K562 (cell line): ENCODE data around the gene IPO13. TPM values are rescaled to one million over a fixed set of nuclear protein-coding genes. Genes with fewer than 3 reads are reported as not detected.

ENCODE experiments used
- ATAC-seq: fragments of 200-7000 bp; cut with Tn5 transposase; 3 replicates; pipeline ENCODE4 v1.9.1; 2020; ENCODE audit warnings: moderate library complexity
- BruUV-seq: library from RNA; stranded (reverse); fragments of 400-500 nt; replicated peaks from 2 replicates; lab custom pipeline; 2021; lab: Mats Ljungman, UMichigan
- CTCF ChIA-PET: fragments of 300-600 bp; formaldehyde crosslinking; extraction: SDS; loops from one replicate; lab custom pipeline; 2021; ENCODE audit warnings: low intra/inter-chr PET ratio; lab: Yijun Ruan, JAX
- POLR2A ChIA-PET: fragments of 300-600, 350-650 bp; sonication (Branson Sonifier 250); formaldehyde crosslinking; extraction: SDS; loops from one replicate; lab custom pipeline; 2021; ENCODE audit warnings: antibody characterized with exemption, inconsistent platforms; lab: Yijun Ruan, JAX
- DNase-seq, 4 experiments: peaks; one replicate each; pipeline versions ENCODE4 v3.0.0 to v3.0.0-alpha.2; 2011 to 2018; ENCODE audit warnings: low spot score in 3 of 4, mixed read lengths in 3 of 4; ENCODE audit errors: extremely low read depth in 1 of 4
- FAIRE-seq: peaks from 2 replicates; lab custom pipeline; 2011; peaks lifted over from hg19 to GRCh38; lab: Jason Lieb, UNC
- H2AFZ ChIP-seq: 2 replicates; pipeline ENCODE4 v1.6.0; 2011; ENCODE audit warnings: low read depth, low read length, control low read depth, inconsistent platforms
- H3K27ac ChIP-seq: fragments of 200-600 bp; 3 replicates; pipeline ENCODE4 v1.8.0; 2011; ENCODE audit warnings: low read depth, mild to moderate bottlenecking, control low read depth, inconsistent platforms, low read length, moderate library complexity, mixed read lengths; ENCODE audit errors: extremely low read depth
- H3K27me3 ChIP-seq, 2 experiments: fragments of 300-600 bp in 1 of 2; 2 replicates in 1 of 2; 3 replicates in 1 of 2; pipeline versions ENCODE4 v1.6.0 to v1.8.0; 2011; ENCODE audit warnings: inconsistent platforms in 2 of 2, low read length in 2 of 2, mild to moderate bottlenecking in 1 of 2, mixed read lengths in 1 of 2, moderate library complexity in 1 of 2; ENCODE audit not compliant: control insufficient read depth in 2 of 2, insufficient read depth in 2 of 2
- H3K36me3 ChIP-seq: fragments of 300-600 bp; 3 replicates; pipeline ENCODE4 v1.8.0; 2011; ENCODE audit warnings: mild to moderate bottlenecking, low read length, inconsistent platforms; ENCODE audit not compliant: control insufficient read depth, insufficient read depth
- H3K4me1 ChIP-seq, 2 experiments: fragments of 200-600 bp in 1 of 2; replicated peaks in 1 of 2; 2 replicates in 1 of 2; 3 replicates in 1 of 2; pipeline versions ENCODE4 v1.5.1 to v1.8.0; 2011; ENCODE audit warnings: inconsistent platforms in 2 of 2, low read length in 2 of 2, mild to moderate bottlenecking in 1 of 2, mixed read lengths in 1 of 2, moderate library complexity in 1 of 2; ENCODE audit not compliant: control insufficient read depth in 2 of 2, insufficient read depth in 2 of 2
- H3K4me2 ChIP-seq: 2 replicates; pipeline ENCODE4 v1.6.1; 2011; ENCODE audit warnings: low read length, control low read depth, inconsistent platforms, mixed read lengths; ENCODE audit not compliant: insufficient read depth
- H3K4me3 ChIP-seq: fragments of 200-600 bp; sonication (generic), shearing (Covaris generic); 2 replicates; pipeline ENCODE4 v1.5.1; 2016; ENCODE audit warnings: control low read depth, inconsistent platforms
- H3K79me2 ChIP-seq: fragments of 200-600 bp; 3 replicates; pipeline ENCODE4 v1.8.0; 2011; ENCODE audit warnings: low read length, inconsistent platforms; ENCODE audit not compliant: control insufficient read depth, insufficient read depth
- H3K9ac ChIP-seq, 2 experiments: 2 replicates each; pipeline versions ENCODE4 v1.6.0 to v1.6.1; 2011; ENCODE audit warnings: low read depth in 2 of 2, low read length in 2 of 2, control low read depth in 1 of 2, inconsistent platforms in 1 of 2, mild to moderate bottlenecking in 1 of 2, mixed read lengths in 1 of 2; ENCODE audit not compliant: insufficient read depth in 1 of 2
- H3K9me1 ChIP-seq: one replicate; pipeline ENCODE4 v1.6.0; 2011; ENCODE audit warnings: inconsistent platforms, mild to moderate bottlenecking, low read length, moderate library complexity; ENCODE audit not compliant: control insufficient read depth, insufficient read depth
- H3K9me3 ChIP-seq: replicated peaks from 2 replicates; pipeline ENCODE4 v1.5.1; 2011; ENCODE audit warnings: low read depth, low read length, inconsistent platforms; ENCODE audit not compliant: control insufficient read depth, insufficient read depth
- H4K20me1 ChIP-seq: replicated peaks from 2 replicates; pipeline ENCODE4 v1.6.1; 2011; ENCODE audit warnings: low read length, inconsistent platforms, mixed read lengths; ENCODE audit not compliant: control insufficient read depth, insufficient read depth
- ARID3B ChIP-seq: fragments of 250-450 bp; sonication (Bioruptor Pico); IDR thresholded peaks from 2 replicates; pipeline ENCODE4 v1.4.0; 2020; ENCODE audit warnings: borderline replicate concordance
- EGR1 ChIP-seq: fragments of 450-650 bp; conservative IDR thresholded peaks from 2 replicates; pipeline ENCODE4 v1.6.1; 2017; ENCODE audit warnings: mild to moderate bottlenecking
- MTA3 ChIP-seq: fragments of 450-650 bp; formaldehyde crosslinking; IDR thresholded peaks from 2 replicates; pipeline ENCODE4 v1.6.1; 2017; ENCODE audit warnings: mild to moderate bottlenecking, borderline replicate concordance
- MXD1 ChIP-seq: fragments of 250-450 bp; sonication (Bioruptor Pico); IDR thresholded peaks from 2 replicates; pipeline ENCODE4 v1.8.0; 2021; ENCODE audit warnings: borderline replicate concordance, mild to moderate bottlenecking, moderate library complexity; ENCODE audit not compliant: poor library complexity, severe bottlenecking
- MXI1 ChIP-seq: IDR thresholded peaks from 2 replicates; pipeline ENCODE4 v1.6.1; 2011; ENCODE audit warnings: low read depth, mild to moderate bottlenecking, improper control_type of control experiment, low read length
- NR1H2 ChIP-seq: sonication (generic); formaldehyde crosslinking; IDR thresholded peaks from 2 replicates; pipeline ENCODE4 v1.4.0; 2020; ENCODE audit warnings: mild to moderate bottlenecking, missing genetic modification reagents
- RBBP5 ChIP-seq: fragments of 200-600 bp; sonication (generic); IDR thresholded peaks from 2 replicates; pipeline ENCODE4 v1.6.1; 2012; ENCODE audit warnings: borderline replicate concordance, mild to moderate bottlenecking, low read length, control low read depth, inconsistent platforms; ENCODE audit not compliant: insufficient read depth, poor library complexity, severe bottlenecking
- RBM14 ChIP-seq: fragments of 200-400 bp; formaldehyde crosslinking; IDR thresholded peaks from 2 replicates; pipeline ENCODE4 v1.6.1; 2018; ENCODE audit warnings: low read depth, mild to moderate bottlenecking, low read length, moderate library complexity, borderline replicate concordance; ENCODE audit not compliant: insufficient read depth
- SREBF2 ChIP-seq: sonication (generic); formaldehyde crosslinking; IDR thresholded peaks from 2 replicates; pipeline ENCODE4 v1.4.0; 2020; ENCODE audit warnings: mild to moderate bottlenecking, missing genetic modification reagents
- ZBTB7A ChIP-seq: IDR thresholded peaks from 2 replicates; pipeline ENCODE4 v1.6.1; 2011; ENCODE audit warnings: low read depth, mild to moderate bottlenecking, low read length, moderate library complexity, borderline replicate concordance; ENCODE audit not compliant: control insufficient read depth
- ZNF384 ChIP-seq: IDR thresholded peaks from 2 replicates; pipeline ENCODE4 v1.6.1; 2012; ENCODE audit warnings: low read depth, low read length, improper control_type of control experiment
- ZNF395 ChIP-seq: fragments of 200-800 bp; sonication (Bioruptor generic); IDR thresholded peaks from 2 replicates; pipeline ENCODE4 v1.6.1; 2017; ENCODE audit warnings: missing genetic modification characterization, missing compliant biosample characterization
- WGBS: fragments of 100-300 bp; shearing (Covaris generic); methylation state at CpG from one replicate; pipeline ENCODE4 v1.1.6; 2016; ENCODE audit warnings: low coverage, mixed read lengths; ENCODE audit not compliant: insufficient coverage; ENCODE audit errors: missing lambda C conversion rate; 5-methylcytosine and 5-hydroxymethylcytosine counted together
- in situ Hi-C: fragments of 300-500 bp; cut with MboI; formaldehyde crosslinking; loops from 4 replicates; pipeline ENCODE4 v1.15.0; 2018; ENCODE audit warnings: inconsistent platforms, mixed read lengths
- intact Hi-C: fragments of 100-400 bp; cut with micrococcal nuclease; formaldehyde crosslinking; loops from 2 replicates; pipeline ENCODE4 v1.14.2; 2022
- polyA plus RNA-seq, 8 experiments: library from polyadenylated mRNA; depleted of rRNA in 4 of 8; stranded (reverse) in 5 of 8; unstranded in 3 of 8; fragments of >200 nt; fragmentation: Nextera tagmentation in 2 of 8; fragmentation: Illumina TruSeq in 1 of 8; extraction: Ambion mirVana in 2 of 8; extraction: Trizol in 1 of 8; gene quantifications; 2 replicates each; pipeline versions ENCODE4 v1.2.1 to v1.2.3, GENCODE V29; 2011 to 2014; ENCODE audit warnings: inconsistent platforms in 1 of 8, missing spikeins in 1 of 8
- total RNA-seq, 7 experiments: library from RNA; depleted of rRNA in 6 of 7; stranded (reverse); fragments of >200 nt in 6 of 7; fragmentation: Illumina TruSeq in 2 of 7; extraction: Trizol in 2 of 7; gene quantifications; 2 replicates each; pipeline versions ENCODE4 v1.2.1 to v1.2.3, GENCODE V29; 2011 to 2021; ENCODE audit warnings: low replicate concordance in 1 of 7
- TF ChIP-seq, protein P1 (sequence below): sonication (generic); formaldehyde crosslinking; IDR thresholded peaks from 2 replicates; pipeline ENCODE4 v1.8.0; 2022; ENCODE audit warnings: mild to moderate bottlenecking, missing genetic modification reagents
- TF ChIP-seq, protein P2 (sequence below): sonication (generic); formaldehyde crosslinking; IDR thresholded peaks from 2 replicates; pipeline ENCODE4 v1.9.0; 2022; ENCODE audit warnings: mild to moderate bottlenecking, missing genetic modification reagents

Gene IPO13
- total and polyA plus RNA-seq, 9 of the 15 experiments (the other 6 are each of a cell fraction or from before 2014, with no cell fraction given) = 7.0 to 30.8 (median 16.2) TPM

GRCh38 chr1:43979261-43979527 lies 32.4 kb downstream of the IPO13 start (continued):
- TF ChIP-seq RBBP5 = peak; percentile 19

DNA sequence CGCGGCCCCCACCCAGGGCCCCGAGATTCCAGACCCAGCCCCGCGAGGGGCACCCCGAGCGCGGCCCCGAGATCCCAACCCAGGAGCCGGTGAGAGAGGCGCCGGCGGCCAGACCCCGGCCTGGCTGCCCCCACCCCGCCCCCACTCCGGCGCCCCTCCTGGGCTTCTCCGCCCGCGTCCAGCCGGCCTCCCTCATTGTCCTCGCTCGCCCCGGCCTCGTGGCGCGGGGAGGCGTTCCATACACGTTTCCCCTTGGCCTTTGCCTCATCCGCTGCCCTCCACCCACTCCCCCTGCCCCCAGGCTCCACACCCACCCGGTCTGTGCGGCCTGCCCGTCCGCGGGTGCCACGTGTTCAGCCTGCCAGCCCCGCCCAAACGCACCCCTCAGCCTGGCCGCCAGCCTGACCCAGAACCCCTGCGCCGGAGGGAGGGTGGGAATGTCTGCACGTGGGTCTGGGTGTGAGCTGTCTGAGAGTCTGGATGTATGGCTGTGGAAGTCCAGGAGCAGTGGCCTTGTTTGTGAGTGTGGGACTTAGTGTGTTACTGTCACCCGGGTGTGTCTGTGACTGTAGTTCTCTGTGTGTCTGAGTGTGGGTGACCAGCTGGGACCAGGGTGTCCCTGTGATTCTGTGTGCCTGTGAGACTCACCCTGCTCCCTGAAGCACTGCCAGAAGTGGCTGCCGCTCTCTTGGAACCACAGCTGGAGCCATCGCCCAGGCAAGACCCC lies 32.9 kb downstream of the IPO13 start:
- Histone ChIP-seq H2AFZ (peak overlapping the region; percentile 17), H3K27ac (peak overlapping the region; percentile 79), H3K9me3 (no peaks in the 10 kb centered on the region), H3K4me1 (peaks cover 48 to 86% of the 10 kb centered on the region in 2 experiments), H3K9ac (peak overlapping the region; percentile 75 to 99), H3K36me3 (peaks cover 72% of the 10 kb centered on the region), H3K4me3 (peak overlapping the region; percentile 47), H3K4me2 (peak overlapping the region; percentile 86), H4K20me1 (peaks cover 33% of the 10 kb centered on the region), H3K79me2 (peaks cover 81% of the 10 kb centered on the region), H3K27me3 (no peaks in the 10 kb centered on the region), H3K9me1 (peaks cover 21% of the 10 kb centered on the region)
- DNase-seq (peak; percentile 73 to 87 (median 83)), ATAC-seq (peak; percentile 27), FAIRE-seq (peak; percentile 76)
- WGBS = under 1% methylated on average over 22 of the region's 45 CpGs
- in situ Hi-C loops = no loop called here
- BruUV-seq = no TSS peak
- intact Hi-C loops = no loop called here
- ChIA-PET POLR2A (interaction anchor here (1.1 kb wide), 1 partner anchor 11 kb away, joined by 3 read pairs; no protein-coding TSS in a partner anchor), CTCF (interaction anchor here (0.6 to 1.1 kb wide), 2 partner anchors 48 to 57 kb away, joined by 3 to 5 read pairs; no protein-coding TSS in a partner anchor)
- TF ChIP-seq ZNF384 = no peak
- peak; percentile 71; the same call in 1 of the 2 replicates for TF ChIP-seq ZNF395 (CRISPR knock-in tag)
- no peak for TF ChIP-seq ARID3B
- TF ChIP-seq, protein P1, sequence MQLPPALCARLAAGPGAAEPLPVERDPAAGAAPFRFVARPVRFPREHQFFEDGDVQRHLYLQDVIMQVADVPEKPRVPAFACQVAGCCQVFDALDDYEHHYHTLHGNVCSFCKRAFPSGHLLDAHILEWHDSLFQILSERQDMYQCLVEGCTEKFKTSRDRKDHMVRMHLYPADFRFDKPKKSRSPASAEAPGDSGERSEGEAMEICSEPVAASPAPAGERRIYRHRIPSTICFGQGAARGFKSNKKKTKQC (CRISPR knock-in tag) = peak; percentile 28; the same call in 1 of the 2 replicates
- 0 out of 2 replicates have a peak, but pooled peaks have one; percentile 26 for TF ChIP-seq NR1H2 (CRISPR knock-in tag)
- peak; percentile 79 for TF ChIP-seq EGR1
- peak; percentile 91 for TF ChIP-seq MXI1
- TF ChIP-seq MXD1 (CRISPR knock-in tag) = peak; percentile 40
- TF ChIP-seq, protein P2, sequence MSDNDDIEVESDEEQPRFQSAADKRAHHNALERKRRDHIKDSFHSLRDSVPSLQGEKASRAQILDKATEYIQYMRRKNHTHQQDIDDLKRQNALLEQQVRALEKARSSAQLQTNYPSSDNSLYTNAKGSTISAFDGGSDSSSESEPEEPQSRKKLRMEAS (CRISPR knock-in tag) = peak; percentile 97
- peak; percentile 20; the same call in 1 of the 2 replicates for TF ChIP-seq ZBTB7A
- TF ChIP-seq SREBF2 (CRISPR knock-in tag) = 0 out of 2 replicates have a peak, but pooled peaks have one; percentile 83
- TF ChIP-seq RBM14 = no peak
- TF ChIP-seq MTA3 = no peak
